NCI-H226 (cell line): ENCODE data around the gene MUC13.

ENCODE experiments used
- DNase-seq: peaks from one replicate; pipeline ENCODE4 v3.0.0-alpha.2; 2015

The MUC13 gene

GRCh38 chr3:124942613-124943012 lies 8.1 kb upstream of the MUC13 start:
- DNase-seq, result no peak

GRCh38 chr3:124941771-124942170 lies 7.2 kb upstream of the MUC13 start:
- DNase-seq, result no peak

DNA sequence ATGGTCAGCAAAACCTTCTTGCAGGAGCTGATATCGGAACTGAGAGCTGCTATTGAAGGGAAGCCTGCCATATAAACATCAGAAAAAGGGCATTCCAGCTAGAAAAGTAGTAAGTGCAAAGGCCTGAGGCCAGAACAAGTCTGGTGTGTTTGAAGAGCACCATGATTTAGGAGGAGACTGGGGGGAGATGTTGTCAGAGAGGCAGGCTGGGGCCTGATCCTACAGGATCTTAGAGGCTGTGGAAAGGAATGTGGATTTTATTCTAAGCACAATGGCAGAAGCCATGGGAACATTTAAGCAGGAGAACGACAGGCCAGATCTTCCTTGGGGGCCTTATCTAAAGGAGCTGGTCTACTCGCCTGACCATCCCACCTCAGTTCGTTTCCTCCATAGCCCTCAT lies 5.1 kb upstream of the MUC13 start:
- DNase-seq, result no peak

DNA sequence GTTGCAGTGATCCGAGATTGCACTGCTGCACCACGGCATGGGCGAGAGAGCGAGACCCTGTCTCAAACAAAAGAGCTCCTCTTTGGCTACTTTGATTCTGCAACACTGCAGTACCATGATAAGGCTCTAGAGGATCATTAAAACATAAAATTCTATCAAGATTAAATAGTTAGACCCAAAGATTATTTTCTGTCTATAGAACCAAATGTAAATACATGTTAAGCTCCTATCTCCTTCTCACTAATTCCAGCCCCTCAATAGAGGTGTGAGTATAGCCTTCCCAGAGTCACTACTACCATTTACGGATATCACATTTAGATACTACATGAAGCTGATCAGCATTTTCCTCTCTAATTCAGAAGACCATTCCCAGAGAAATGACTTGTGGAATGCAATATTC lies 4.3 kb upstream of the MUC13 start:
- DNase-seq, result no peak

GRCh38 chr3:124937049-124937448 lies 2.5 kb upstream of the MUC13 start:
- no peak for DNase-seq

- no peak for DNase-seq
These were observed 1.4 kb upstream of the MUC13 start for GRCh38 chr3:124935794-124936542.

- no peak for DNase-seq
These were observed 713 bp upstream of the MUC13 start for GRCh38 chr3:124935264-124935663.

DNA sequence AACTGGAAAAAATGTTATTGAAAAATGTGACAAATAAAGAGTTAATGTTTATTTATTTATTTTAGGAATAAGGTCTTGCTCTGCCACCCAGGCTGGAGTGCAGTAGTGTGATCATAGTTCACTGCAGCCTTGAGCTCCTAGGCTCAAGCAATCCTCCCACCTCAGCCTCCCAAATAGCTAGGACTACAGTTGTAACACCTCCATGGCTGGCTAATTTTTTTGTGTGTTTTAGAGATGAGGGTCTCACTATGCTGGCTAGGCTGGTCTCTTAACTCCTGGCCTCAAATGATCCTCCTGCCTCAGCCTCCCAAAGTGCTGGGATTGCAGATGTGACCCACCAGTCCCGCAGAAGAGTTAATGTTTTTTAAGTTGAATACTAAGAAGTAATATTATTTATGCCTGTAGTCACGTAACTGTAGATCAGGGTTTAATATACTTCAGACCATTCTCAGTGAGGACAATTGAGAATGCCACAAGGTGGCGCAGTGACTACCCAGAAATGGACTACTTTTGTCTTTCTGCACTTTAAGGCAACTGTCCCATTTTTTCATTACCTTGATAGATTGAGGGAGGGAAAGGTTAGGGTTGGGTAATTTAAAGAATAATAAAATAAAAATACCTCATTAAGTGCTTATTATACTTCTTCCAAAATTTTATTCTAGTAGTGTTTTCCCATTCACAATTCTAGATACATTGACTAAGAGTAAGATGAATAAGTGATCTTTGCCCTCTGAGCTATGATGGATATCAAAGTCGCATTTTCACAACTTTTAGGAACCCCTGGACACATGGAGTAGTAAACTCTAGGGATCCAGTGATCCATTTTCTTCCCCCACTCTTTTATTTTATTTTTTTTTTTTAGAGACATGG lies 6.0 kb downstream of the MUC13 start:
- DNase-seq, result peak; percentile 55

DNA sequence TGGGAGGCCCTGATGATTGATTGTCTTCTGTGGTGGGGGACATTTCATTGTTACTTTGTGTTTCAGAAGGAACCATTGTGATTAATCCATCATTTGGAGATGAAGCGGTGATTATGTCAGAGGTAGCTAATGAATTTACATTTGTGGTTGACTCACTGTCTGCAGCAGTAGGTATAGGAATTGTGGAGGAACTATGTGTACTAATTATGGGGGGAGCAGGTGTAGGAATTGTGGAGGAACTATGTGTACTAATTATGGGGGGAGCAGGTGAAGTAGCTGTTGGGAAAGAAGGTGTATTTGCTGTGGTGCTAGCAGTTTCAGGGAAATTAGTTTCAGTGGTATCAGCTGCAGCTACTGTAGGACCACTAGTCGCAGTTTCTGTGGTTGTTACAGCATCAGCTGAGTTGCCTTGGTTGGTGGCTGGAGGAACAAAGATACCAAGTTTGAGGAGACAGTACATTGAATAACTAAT lies 6.9 kb downstream of the MUC13 start:
- no peak for DNase-seq

DNA sequence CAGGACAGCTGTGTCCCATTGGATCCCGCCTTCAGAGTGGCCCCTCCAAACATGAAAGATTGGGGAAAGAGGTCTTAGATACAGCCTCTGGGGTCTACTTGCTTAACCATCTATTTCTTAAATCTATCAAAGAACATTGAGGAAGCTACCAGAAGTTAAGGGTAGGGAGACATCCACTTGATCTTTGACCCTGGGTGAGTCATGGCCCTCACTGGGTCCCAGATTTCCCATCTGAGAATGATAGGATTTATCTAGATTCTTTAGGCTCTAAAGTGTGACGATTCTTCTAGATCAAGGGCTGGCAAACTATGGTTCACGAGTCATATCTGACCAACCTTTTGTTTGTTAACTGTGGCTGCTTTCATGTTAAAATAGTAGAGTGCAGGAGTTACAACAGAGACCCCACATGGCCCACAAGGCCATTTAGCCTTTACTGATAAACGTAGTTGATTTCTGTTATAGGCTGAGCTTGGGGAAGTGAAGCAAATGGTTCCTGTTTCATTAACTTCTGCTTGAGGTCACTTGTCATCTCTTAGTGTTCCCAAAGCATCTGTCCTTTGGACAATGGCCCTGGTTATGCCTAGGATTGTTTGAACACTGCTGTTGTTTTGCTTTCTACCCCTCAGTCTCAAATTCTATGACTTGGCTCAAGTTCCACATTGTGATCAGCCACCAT lies 8.0 kb downstream of the MUC13 start:
- no peak for DNase-seq

DNA sequence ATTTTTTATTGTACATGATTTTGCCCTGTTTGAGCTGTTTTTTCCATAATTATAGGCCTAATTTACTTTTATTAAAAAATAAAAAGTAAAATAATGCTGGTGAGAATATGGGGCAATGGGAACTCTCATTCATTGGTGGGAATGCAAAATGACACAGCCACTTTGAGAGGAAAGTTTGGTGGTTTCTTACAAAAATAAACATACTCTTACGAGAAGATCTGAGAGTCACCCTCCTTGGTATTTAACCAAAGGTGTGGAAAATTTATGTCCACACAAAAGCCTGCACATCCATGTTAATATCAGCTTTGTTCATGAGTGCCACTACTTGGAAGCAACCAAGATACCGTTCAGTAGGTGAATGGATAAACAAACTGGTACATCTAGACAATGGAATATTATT lies 9.8 kb downstream of the MUC13 start:
- no peak for DNase-seq

- DNase-seq, result no peak
These were observed 10.7 kb downstream of the MUC13 start for GRCh38 chr3:124923833-124924232.

- no peak for DNase-seq
These were observed 13.8 kb downstream of the MUC13 start for GRCh38 chr3:124920718-124921117.

GRCh38 chr3:124919756-124920155 lies 14.8 kb downstream of the MUC13 start:
- no peak for DNase-seq

- DNase-seq, result no peak
These were observed 16.0 kb downstream of the MUC13 start for GRCh38 chr3:124918524-124918923.

DNA sequence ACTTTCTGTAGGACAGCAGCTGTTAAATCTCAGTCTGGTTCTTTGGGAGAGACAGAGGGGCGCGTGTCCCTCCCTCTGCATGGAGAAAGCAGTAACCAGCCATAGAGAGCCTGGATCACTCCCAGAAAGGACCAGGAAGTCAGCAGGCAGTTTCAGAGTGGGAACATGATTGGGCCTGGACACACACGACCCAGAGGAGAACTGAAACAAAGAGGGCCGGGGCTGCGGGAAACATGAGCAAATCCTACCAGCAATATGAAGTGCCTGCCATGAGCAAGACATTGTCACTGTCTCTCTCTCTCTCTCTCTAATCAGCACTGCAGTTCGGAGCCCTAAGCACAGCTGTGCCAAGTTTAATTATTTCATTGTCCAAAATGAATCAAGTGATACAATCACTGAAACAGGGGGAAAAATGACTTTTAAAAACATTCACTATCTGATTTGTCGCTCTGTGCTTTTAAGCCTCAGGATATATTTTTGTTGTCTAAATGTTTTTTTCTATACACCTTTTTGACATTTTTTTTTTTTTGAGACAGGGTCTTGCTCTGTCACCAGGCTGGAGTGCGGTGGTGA lies 17.6 kb downstream of the MUC13 start:
- no peak for DNase-seq

DNA sequence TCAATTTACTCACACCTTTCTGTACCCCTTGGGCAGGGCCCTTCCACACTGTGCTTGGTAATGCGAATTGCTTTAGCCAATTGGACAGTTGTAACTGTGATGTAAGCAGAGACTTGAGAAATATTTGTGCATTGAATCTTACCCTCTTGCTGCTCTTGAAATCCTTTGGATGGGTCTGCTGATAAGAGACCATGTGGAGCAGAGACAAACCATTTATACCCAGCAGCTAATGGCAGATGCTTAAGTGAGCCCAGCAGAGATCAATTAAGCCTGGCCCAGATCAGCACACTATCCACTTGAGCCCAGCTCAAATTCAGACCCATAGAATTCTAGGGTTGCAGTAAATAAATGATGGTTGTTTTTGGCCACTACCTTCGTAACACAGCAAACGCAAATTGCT lies 19.3 kb downstream of the MUC13 start:
- no peak for DNase-seq

DNA sequence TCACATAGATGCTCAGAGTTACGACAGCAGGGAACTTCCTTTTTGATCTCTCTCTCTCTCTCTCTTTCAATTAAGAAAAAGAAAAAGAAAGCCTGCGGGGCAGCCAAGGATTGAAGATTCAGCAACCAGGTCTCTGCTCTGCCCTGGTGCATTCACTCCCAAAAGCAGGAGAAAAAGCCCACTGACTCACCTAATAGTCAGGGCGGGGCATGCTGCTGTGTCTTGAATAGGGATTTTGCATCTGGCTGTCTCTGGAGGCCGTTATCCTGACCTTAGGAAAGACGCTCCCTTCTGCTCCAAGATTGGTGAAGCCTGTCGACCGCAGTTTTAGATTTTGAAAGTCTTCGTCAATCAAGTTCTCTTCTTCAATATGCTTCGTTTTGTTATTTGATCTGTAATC lies 26.6 kb downstream of the MUC13 start:
- no peak for DNase-seq

DNA sequence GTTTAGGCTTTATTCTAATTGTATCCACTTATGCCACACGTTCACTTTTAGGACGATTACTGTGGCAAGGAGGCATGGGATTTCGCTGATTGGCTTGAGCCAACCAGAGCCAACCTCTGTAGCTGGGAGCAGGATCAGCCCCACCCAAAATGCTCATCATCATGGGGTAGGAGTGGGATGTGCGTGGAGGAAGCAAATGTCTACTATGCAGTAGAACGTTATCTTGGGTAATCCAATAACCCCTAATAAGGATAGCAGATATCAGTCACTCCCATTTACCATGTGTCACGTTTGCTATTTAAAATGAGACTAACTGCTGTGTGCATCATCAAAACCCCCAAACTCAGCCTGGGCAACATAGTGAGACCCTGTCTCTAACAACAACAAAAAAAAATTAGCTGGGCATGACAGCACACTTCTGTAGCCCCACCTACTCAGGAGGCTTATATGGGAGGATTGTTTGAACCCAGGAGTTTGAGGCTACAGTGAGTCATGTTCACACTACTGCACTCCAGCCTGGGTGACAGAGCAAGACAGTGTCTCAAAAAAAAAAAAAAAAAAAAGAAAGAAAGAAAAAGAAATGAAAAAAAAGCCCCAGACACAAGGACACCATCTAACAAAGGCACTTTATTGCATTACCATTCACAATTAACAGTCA lies 29.6 kb downstream of the MUC13 start:
- DNase-seq, result no peak

GRCh38 chr3:124903896-124904834 lies 30.4 kb downstream of the MUC13 start:
- no peak for DNase-seq

GRCh38 chr3:124896824-124897526 lies 37.6 kb downstream of the MUC13 start:
- DNase-seq, result no peak
